CD4-positive, alpha-beta T cell treated with Interleukin-4 for 1 hour (primary cell): Measurements from ENCODE around the gene PRKACA.
A peak's percentile ranks its signal among the peaks of the same experiment; 100 is the strongest.
"Not testable (repeated sequence)": the region's sequence is repeated elsewhere in the genome, so short reads cannot be mapped to it uniquely, and the experiment has no call there.

Experiments used
- DNase-seq, 2 donors: peaks; one replicate each; pipeline ENCODE4 v3.0.0-alpha.2; 2020 to 2022

PRKACA gene

GRCh38 chr19:14147797-14148605 lies 30.4 kb upstream of the PRKACA start:
- peak; percentile 50 to 60 for DNase-seq

DNA sequence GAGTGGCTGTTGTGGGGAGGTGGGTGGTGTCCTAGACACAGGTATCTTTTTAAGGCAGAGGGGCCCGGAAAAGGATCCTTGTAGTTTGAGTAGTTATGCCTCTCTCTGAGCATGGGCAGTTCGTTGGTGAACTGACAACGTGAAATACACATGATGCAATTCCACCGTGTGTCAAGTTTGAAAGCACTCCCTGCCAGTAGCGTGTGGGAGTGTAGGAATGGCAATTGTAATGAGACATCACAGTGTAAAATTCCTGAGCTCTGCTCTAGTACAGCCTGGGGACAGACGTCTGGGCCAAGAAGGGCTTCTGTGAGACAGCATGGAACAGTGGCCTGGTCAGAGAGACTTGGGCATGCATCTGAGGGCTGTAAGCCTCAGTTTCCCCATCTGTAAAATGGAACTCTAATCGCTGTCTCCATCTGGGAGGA lies 29.2 kb upstream of the PRKACA start:
- no peak for DNase-seq

GRCh38 chr19:14146169-14146568 lies 28.6 kb upstream of the PRKACA start:
- not testable (repeated sequence) for DNase-seq

GRCh38 chr19:14145381-14145780 lies 27.8 kb upstream of the PRKACA start:
- DNase-seq = no peak

DNA sequence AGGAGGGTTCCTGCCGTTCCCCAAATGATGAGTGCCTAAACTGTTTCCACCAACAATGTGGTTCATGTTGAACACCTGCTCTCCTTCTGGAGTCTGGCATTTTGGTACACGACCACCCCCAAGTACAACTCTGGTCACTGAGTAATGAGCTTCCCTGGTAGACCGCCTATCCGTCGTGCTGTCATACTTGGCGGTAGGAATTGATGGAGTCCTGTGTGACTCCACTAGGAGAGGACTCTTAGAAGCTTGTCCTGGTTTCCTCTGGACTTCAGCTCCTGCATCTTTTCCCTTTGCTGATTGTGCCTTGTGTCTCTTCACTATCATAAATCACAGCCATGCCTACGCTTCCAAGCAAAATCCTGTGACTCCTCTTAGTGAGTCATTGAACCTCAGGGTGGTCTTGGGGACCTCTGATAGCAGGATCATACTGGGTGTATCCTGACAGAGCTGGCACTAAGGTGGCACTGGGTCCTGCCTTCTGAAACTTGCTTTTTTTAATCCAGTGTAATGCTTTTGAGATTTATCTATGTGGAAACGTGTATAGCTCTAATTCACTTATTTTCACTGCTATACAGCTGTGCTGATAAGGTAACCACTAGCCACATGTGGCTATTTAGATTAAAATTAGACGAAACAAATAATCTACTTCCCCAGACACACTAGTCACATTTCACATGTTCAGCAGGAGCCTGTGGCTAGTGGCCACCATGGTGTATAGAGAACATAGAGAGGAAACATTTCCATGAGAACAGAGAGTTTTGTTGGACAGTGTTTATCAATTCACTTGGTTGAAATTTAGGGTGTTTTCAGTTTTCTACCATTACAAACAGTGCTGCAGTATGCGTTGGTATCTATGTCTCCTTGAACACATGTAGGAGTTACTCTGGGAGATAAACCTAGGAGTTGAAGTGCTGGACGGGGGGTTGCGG lies 25.0 kb upstream of the PRKACA start:
- DNase-seq = no peak

DNA sequence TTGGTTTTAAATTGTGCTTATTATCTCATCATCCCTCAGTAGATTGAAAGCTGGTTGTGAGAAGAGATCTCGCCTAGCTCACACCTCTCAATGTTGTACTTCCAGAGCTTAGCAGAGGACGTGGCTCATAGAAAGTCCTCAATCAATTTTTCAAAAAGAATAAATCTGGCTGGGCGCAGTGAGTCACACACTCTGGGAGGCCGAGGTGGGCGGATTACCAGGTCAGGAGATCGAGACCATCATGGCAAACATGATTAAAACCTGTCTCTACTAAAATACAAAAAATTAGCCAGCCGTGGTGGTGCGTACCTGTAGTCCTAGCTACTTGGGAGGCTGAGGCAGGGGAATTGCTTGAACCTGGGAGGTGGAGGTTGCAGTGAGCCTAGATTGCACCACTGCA lies 23.5 kb upstream of the PRKACA start:
- DNase-seq = no peak

GRCh38 chr19:14139944-14140343 lies 22.4 kb upstream of the PRKACA start:
- no peak for DNase-seq

DNA sequence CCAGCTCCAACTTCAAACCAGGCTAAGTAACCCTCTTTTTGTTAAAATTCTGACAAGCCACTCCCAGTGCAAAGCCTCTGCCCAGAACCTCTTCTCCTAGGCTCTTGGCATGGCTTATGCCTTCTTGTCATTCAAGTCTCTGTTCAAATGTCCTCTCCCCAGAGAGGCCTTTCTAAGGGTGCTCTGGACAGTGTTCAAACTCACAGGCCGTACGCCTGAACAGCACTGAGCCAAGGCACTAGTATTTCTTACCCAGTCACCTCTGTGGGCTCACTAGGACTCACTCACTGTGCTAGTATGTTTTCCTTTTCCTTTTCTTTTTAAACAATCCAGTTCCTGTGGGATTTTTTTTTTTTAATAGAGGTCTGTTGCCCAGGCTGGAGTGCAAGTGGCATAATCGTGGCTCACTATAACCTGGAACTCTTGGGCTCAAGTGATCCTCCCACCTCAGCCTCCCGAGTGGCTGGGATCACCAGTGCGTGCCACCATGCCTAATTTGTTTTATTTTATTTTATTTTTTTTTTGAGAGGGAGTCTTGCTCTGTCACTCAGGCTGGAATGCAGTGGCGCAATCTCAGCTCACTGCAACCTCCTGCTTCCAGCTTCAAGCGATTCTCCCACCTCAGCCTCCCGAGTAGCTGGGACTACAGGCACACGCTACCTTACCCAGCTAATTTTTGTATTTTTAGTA lies 21.2 kb upstream of the PRKACA start:
- no peak for DNase-seq

DNA sequence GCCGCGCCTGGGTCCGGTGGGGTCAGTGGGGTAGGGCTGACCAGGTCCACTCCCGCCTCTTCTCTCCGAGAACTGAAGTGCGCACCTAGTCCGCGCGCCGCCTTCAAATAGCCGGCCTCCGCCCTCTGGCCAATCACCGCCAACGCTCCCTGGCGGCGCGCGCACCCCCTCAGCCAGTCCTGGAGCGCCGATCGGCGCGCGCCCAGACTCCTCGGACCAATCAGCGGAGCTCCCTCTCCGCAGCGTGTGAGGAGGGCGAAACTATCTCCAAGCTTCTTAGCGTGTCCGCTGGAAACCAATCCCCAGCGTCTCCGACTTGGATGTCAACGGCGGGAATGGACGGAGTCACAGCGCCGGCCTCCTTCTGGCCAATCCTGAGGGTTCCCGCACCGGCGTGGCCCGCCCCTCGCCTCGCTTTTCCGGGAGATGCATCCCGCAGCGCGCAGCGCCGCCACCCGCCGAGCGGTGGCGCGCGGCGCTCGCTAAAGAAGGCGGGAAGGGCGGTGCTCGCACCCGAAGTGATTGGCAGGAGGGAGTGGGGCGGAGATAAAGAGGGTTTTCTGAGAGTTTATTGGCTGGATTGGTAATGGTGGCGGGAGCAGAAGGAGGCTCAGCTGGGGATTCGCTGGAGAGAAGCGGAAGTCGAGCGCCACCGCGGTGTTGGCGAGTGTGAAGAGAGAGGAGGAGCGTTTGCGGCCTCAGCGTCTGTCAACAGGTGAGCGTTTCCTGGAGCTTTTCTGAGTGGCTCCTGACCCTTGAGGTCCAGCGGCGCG lies 19.1 kb upstream of the PRKACA start, which contains the start of gene ASF1B:
ASF1B (minus strand) TSS at position 81 of the 773 bp plus-strand sequence. CDS start 133 bp downstream, outside the sequence.
- DNase-seq = peak; percentile 99

DNA sequence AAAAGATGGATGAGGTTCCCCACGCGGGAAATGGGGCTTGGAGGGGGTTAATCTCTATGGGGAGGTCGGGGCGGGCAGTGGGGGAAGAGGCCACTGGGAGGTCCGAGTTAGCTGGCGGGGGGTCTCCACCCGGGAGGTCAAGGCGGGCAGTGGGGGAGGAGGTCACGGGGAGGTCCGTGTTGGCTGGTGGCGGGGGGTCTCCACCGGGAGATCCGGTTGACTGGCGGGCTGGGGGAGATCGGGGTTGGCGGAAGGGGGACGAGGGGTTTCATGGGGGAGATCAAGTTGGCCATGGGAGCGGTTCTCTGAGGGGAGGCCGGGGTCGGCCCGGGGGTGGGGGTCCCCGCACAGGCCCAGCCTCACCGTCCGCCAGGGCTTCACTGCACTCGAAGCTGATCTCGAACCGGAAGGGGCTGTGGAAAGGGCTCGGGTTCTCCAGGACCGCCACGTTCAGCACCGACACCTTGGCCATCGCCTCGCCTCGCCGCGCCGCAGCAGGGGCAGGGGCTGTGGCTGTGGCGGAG lies 18.5 kb upstream of the PRKACA start:
- DNase-seq = no peak

GRCh38 chr19:14135355-14135754 lies 17.8 kb upstream of the PRKACA start:
- no peak for DNase-seq

GRCh38 chr19:14127929-14128509 lies 10.5 kb upstream of the PRKACA start:
- peak in 1 of 2 donors; percentile 45 for DNase-seq

GRCh38 chr19:14127176-14127575 lies 9.6 kb upstream of the PRKACA start:
- DNase-seq = peak in 1 of 2 donors; percentile 60

DNA sequence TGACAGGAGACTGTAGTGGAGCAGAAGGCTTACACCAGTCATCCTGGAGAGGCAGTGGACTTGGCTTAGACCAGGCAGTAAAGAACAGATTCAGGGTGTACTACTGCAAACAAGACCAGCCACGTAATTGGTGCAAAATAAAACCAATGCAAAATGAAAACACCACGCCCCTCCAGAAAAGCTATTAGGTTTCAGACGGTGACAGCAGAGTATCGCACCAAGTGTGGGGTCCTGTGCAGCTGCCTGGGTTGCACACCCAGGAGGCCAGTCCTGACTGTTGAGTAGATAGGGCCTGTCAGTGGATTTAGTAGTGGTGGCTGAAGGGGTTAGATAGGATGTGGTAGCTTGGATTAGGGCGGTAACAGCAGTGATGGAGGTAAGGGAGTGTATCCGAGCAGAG lies 5.4 kb upstream of the PRKACA start:
- DNase-seq = no peak

GRCh38 chr19:14120497-14120780 lies 2.9 kb upstream of the PRKACA start:
- DNase-seq = no peak

- DNase-seq = no peak
Observed at GRCh38 chr19:14119644-14120496, 2.3 kb upstream of the PRKACA start.

DNA sequence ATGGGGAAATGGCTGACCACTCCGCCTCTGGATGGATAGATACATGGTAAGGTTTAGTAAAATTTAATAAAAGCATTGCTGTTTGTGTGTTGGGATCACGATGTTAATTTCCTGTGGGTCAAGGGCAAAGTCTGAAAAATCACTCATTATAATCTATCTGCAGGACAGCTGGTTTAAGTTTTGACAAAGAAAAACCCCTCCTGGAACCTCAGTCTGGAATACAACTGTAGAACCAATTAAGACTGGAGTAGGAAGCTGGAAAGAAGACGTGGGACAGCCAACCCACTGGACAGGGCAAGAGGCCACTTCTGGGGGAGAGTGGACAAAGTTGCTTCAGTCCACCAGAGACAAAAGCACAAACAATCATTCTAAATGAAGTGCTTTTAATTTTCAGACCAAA lies 1.6 kb upstream of the PRKACA start:
- no peak for DNase-seq

- DNase-seq = peak; percentile 63 to 86
Observed at GRCh38 chr19:14118165-14119051, 846 bp upstream of the PRKACA start.

GRCh38 chr19:14116918-14117578 lies 514 bp downstream of the PRKACA start:
- peak; percentile 15 to 18 for DNase-seq
